Measurements from ENCODE around the gene UHRF2.

The UHRF2 gene

GRCh38 chr9:6384732-6385131 lies 28.3 kb upstream of the UHRF2 start:
- DNase-seq (ENCODE audit: low read depth) = no peak
- no peak for TF ChIP-seq CTCF (IDR thresholded peaks at IDR 0.05; ENCODE audit: low read depth, low read length, missing control alignments)
- H3K4me3 ChIP-seq (ENCODE audit: low read depth, low read length) = no peak overlapping the region

- H3K4me3 ChIP-seq (ENCODE audit: low read depth, low read length) = no peak overlapping the region
- no peak for TF ChIP-seq CTCF (IDR thresholded peaks at IDR 0.05; ENCODE audit: low read depth, low read length, missing control alignments)
- no peak for DNase-seq (ENCODE audit: low read depth)
Measured at GRCh38 chr9:6399071-6399470, 13.9 kb upstream of the UHRF2 start.

GRCh38 chr9:6405371-6405770 lies 7.6 kb upstream of the UHRF2 start:
- no peak overlapping the region for H3K4me3 ChIP-seq (ENCODE audit: low read depth, low read length)
- TF ChIP-seq CTCF (IDR thresholded peaks at IDR 0.05; ENCODE audit: low read depth, low read length, missing control alignments) = no peak
- DNase-seq (ENCODE audit: low read depth) = no peak

- no peak overlapping the region for H3K4me3 ChIP-seq (ENCODE audit: low read depth, low read length)
- no peak for TF ChIP-seq CTCF (IDR thresholded peaks at IDR 0.05; ENCODE audit: low read depth, low read length, missing control alignments)
- DNase-seq (ENCODE audit: low read depth) = no peak
Measured at GRCh38 chr9:6407778-6408177, 5.2 kb upstream of the UHRF2 start.

- no peak for DNase-seq (ENCODE audit: low read depth)
- no peak overlapping the region for H3K4me3 ChIP-seq (ENCODE audit: low read depth, low read length)
- no peak for TF ChIP-seq CTCF (IDR thresholded peaks at IDR 0.05; ENCODE audit: low read depth, low read length, missing control alignments)
Measured at GRCh38 chr9:6408320-6408719, 4.7 kb upstream of the UHRF2 start.

- TF ChIP-seq CTCF (IDR thresholded peaks at IDR 0.05; ENCODE audit: low read depth, low read length, missing control alignments) = no peak
- no peak overlapping the region for H3K4me3 ChIP-seq (ENCODE audit: low read depth, low read length)
- no peak for DNase-seq (ENCODE audit: low read depth)
Measured at GRCh38 chr9:6409811-6410210, 3.2 kb upstream of the UHRF2 start.

GRCh38 chr9:6410633-6411032 lies 2.4 kb upstream of the UHRF2 start:
- TF ChIP-seq CTCF (IDR thresholded peaks at IDR 0.05; ENCODE audit: low read depth, low read length, missing control alignments) = no peak
- H3K4me3 ChIP-seq (ENCODE audit: low read depth, low read length) = no peak overlapping the region
- no peak for DNase-seq (ENCODE audit: low read depth)

Measured in GM12864 (cell line).